DOHH2 (cell line): ENCODE results near the gene TIMD4.

Experiments used
- H3F3A ChIP-seq: fragments of 200-600 bp; sonication (generic), shearing (Covaris generic); 2 replicates; pipeline ENCODE4 v1.6.0; 2016; ENCODE audit warnings: antibody characterized with exemption, mild to moderate bottlenecking; ENCODE audit not compliant: control insufficient read depth, insufficient read depth
- H3K27ac ChIP-seq: fragments of 200-600 bp; sonication (generic); 2 replicates; pipeline ENCODE4 v1.5.1; 2014; ENCODE audit warnings: low read depth, mild to moderate bottlenecking, low read length, moderate library complexity
- H3K27me3 ChIP-seq: fragments of 200-600 bp; sonication (generic); 2 replicates; pipeline ENCODE4 v1.6.1; 2014; ENCODE audit warnings: mild to moderate bottlenecking, low read length, mixed read lengths; ENCODE audit not compliant: control insufficient read depth
- H3K36me3 ChIP-seq: fragments of 200-600 bp; sonication (generic); 2 replicates; pipeline ENCODE4 v1.6.1; 2014; ENCODE audit warnings: mild to moderate bottlenecking, low read length, moderate library complexity, mixed read lengths; ENCODE audit not compliant: control insufficient read depth
- H3K4me1 ChIP-seq: fragments of 200-600 bp; sonication (generic); 2 replicates; pipeline ENCODE4 v1.6.1; 2014; ENCODE audit warnings: mild to moderate bottlenecking, low read length, mixed read lengths; ENCODE audit not compliant: control insufficient read depth
- H3K4me2 ChIP-seq: fragments of 200-600 bp; sonication (generic); 2 replicates; pipeline ENCODE4 v1.6.0; 2014; ENCODE audit warnings: mild to moderate bottlenecking, low read length, moderate library complexity
- H3K4me3 ChIP-seq: fragments of 200-600 bp; sonication (generic); 2 replicates; pipeline ENCODE4 v1.5.1; 2014; ENCODE audit warnings: mild to moderate bottlenecking, low read length, mixed read lengths
- H3K79me2 ChIP-seq: fragments of 200-600 bp; sonication (generic); 2 replicates; pipeline ENCODE4 v1.6.1; 2014; ENCODE audit warnings: mild to moderate bottlenecking, low read length, mixed read lengths; ENCODE audit not compliant: control insufficient read depth
- H3K9me2 ChIP-seq: fragments of 200-600 bp; sonication (generic); replicated peaks from 2 replicates; pipeline ENCODE4 v1.6.1; 2014; ENCODE audit warnings: mild to moderate bottlenecking, low read length, mixed read lengths; ENCODE audit not compliant: control insufficient read depth
- H3K9me3 ChIP-seq: fragments of 200-600 bp; sonication (generic); 2 replicates; pipeline ENCODE4 v1.6.1; 2014; ENCODE audit warnings: antibody characterized with exemption, low read length, mixed read lengths; ENCODE audit not compliant: control insufficient read depth, insufficient read depth
- H4K20me1 ChIP-seq: fragments of 200-600 bp; sonication (generic); 2 replicates; pipeline ENCODE4 v1.6.0; 2014; ENCODE audit warnings: low read depth, mild to moderate bottlenecking, antibody characterized with exemption, low read length, moderate library complexity; ENCODE audit not compliant: control insufficient read depth, insufficient read depth
- CTCF ChIP-seq: fragments of 200-600 bp; sonication (generic); IDR thresholded peaks from one replicate; pipeline ENCODE4 v1.5.1; 2014; ENCODE audit warnings: antibody characterized with exemption, mild to moderate bottlenecking, low read depth, low read length; ENCODE audit not compliant: poor library complexity, severe bottlenecking
- EZH2phosphoT487 ChIP-seq: fragments of 200-600 bp; sonication (generic); IDR thresholded peaks from 2 replicates; pipeline ENCODE4 v1.6.1; 2017; ENCODE audit warnings: borderline replicate concordance, mild to moderate bottlenecking, antibody characterized with exemption, low read length, moderate library complexity, mixed read lengths

Gene TIMD4

GRCh38 chr5:156922207-156922792 is 40.7 kb downstream of the TIMD4 start:
- H3K9me3 ChIP-seq: no peaks in the 10 kb centered on the region
- TF ChIP-seq EZH2phosphoT487 (no peak), CTCF (no peak)
- H4K20me1 ChIP-seq: no peaks in the 10 kb centered on the region
- no peaks in the 10 kb centered on the region for H3K36me3 ChIP-seq
- H3K79me2 ChIP-seq: no peaks in the 10 kb centered on the region
- no peak overlapping the region; the same call in 1 of the 2 replicates for H3K4me2 ChIP-seq
- no peak overlapping the region for H3K27ac ChIP-seq
- no peak overlapping the region for H3K4me3 ChIP-seq
- H3K4me1 ChIP-seq: peaks cover 50% of the 10 kb centered on the region
- peaks cover 3% of the 10 kb centered on the region; the same call in 1 of the 2 replicates for H3F3A ChIP-seq
- no peaks in the 10 kb centered on the region for H3K27me3 ChIP-seq
- no peaks in the 10 kb centered on the region for H3K9me2 ChIP-seq

- no peak overlapping the region for H3K4me3 ChIP-seq
- H3K9me3 ChIP-seq: no peaks in the 10 kb centered on the region
- H4K20me1 ChIP-seq: no peaks in the 10 kb centered on the region
- no peaks in the 10 kb centered on the region for H3K79me2 ChIP-seq
- H3K27ac ChIP-seq: no peak overlapping the region
- TF ChIP-seq CTCF (no peak), EZH2phosphoT487 (no peak)
- H3K36me3 ChIP-seq: no peaks in the 10 kb centered on the region
- no peaks in the 10 kb centered on the region for H3K27me3 ChIP-seq
- no peaks in the 10 kb centered on the region for H3K9me2 ChIP-seq
- H3K4me2 ChIP-seq: no peak overlapping the region
- H3K4me1 ChIP-seq: peaks cover 53% of the 10 kb centered on the region
- H3F3A ChIP-seq: peaks cover 3% of the 10 kb centered on the region; the same call in 1 of the 2 replicates
Measured at GRCh38 chr5:156920861-156921431, 42.1 kb downstream of the TIMD4 start.

GRCh38 chr5:156920042-156920860 is 42.8 kb downstream of the TIMD4 start:
- Histone ChIP-seq H3K36me3 (no peaks in the 10 kb centered on the region), H3K9me3 (no peaks in the 10 kb centered on the region), H3K4me2 (no peak overlapping the region), H3K4me3 (no peak overlapping the region), H3K9me2 (no peaks in the 10 kb centered on the region), H4K20me1 (no peaks in the 10 kb centered on the region), H3K4me1 (peaks cover 50% of the 10 kb centered on the region), H3K27ac (no peak overlapping the region), H3F3A (peaks cover 3% of the 10 kb centered on the region; the same call in 1 of the 2 replicates), H3K79me2 (no peaks in the 10 kb centered on the region), H3K27me3 (no peaks in the 10 kb centered on the region)
- TF ChIP-seq CTCF: no peak
- no peak for TF ChIP-seq EZH2phosphoT487
